NCI-H146 (cell line): ENCODE measurements around the gene NSF.

Source experiments
- DNase-seq: peaks from one replicate; lab custom pipeline; 2025; lab: John Stamatoyannopoulos, UW

The NSF gene

DNA sequence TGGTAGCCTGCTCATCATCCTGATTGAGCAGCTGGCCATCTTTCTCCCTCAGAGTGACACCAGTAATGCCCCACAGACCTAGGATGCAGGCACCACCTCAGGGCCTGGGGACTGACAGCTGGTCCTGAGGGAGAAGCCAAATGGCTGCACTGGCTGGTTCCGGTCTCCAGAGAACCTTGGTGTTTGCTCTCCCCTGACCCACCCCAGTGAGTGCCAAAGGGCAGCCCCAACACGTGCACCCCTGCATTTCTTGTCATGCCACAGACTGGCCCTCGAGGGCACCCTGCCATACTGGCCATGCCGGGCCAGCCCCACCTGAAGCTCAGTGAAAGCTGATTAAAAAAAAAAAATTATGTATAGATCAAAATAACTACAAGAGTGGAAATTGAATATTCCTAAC is 127.5 kb downstream of the NSF start:
- no peak for DNase-seq

DNA sequence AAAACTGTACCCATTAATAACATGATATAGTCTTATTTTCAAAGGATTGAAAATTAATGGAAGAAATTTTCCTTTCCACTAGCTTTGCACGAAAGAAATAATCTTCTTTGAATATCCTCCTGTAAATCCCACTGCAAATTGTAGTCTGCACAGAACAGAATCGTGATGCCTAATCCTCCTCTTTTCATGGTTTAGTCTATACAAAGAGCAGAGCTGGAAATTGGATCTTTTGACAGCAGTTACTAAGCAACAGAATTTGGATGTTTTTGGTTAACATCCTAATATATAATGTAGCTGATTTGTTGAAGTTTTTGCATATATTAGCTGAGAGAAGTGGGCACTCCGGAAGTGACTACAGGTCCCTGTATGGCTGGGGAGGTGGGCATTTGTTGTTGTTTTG is 129.4 kb downstream of the NSF start:
- DNase-seq, result no peak

GRCh38 chr17:46720408-46720807 is 129.9 kb downstream of the NSF start:
- no peak for DNase-seq

- no peak for DNase-seq
Measured at GRCh38 chr17:46722662-46723285, 132.3 kb downstream of the NSF start.

DNA sequence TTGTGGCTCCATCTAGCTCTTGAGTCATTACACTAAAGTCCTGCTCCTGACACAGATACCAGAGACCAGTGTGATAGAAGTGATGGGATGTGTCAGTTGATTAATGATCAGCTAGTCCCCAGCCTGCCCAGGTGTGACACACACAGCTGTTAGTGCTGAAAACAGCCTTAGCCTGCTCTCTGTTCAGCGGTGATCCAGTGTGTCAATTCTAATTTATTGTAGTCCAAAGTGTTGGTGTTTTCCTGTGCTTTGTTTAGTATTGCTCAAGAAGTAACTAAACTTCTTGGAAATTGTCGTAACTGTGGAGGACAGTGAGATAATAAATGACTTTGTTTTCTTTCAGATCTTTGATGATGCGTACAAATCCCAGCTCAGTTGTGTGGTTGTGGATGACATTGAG is 135.7 kb downstream of the NSF start:
- DNase-seq, result no peak

DNA sequence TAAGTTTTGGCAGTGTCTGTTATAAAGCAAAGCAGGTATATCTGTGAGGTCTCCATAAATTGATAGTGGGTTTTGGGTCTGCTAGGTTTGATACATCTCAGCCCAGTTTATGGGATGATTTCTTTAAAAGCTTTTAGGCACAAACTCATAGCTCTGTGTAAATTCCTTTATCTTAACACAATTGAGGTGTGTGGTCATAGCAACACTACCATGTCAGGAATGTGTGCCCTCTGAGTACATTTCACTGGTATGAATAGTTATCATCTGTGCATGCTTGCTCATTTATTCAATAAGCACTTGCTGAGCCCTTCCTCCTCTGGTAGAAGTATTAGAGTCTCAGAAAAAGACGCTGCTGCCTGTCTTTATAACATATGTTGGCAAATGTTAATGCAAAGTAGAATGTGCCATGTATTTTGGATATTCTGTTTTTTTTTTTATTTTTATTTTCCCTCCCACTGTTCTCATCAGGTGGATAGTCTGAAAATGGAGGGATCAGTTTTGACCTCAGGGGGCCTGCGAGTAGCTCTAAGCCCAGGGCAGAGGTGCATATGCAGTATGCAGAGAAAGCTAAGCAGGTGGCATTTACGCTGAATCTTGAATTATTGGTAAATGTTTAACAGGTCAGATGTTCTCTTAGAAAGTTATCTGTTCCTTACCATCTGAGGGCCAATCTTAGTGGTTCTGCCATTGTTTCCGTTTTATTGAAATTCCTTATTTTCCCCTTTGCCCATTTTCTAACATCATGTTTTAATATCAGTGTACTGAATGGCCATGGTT is 137.3 kb downstream of the NSF start:
- DNase-seq, result no peak

DNA sequence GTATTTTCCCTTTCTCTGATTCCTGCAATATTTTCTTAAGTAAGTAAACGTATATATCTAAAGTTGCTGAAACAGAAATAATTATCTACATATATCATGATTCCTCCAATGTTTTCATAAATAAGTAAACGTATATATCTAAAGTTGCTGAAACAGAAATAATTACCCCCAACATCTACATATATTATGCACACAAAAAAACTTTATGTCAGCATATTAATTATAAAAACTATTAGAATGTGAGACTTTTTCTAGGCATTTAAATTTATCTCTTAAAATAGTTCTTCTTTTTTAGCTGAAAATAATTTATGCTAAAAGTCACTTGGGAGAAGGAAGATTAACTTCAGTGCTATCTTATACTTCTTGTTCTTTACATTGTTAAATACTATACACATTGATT is 139.6 kb downstream of the NSF start:
- no peak for DNase-seq

DNA sequence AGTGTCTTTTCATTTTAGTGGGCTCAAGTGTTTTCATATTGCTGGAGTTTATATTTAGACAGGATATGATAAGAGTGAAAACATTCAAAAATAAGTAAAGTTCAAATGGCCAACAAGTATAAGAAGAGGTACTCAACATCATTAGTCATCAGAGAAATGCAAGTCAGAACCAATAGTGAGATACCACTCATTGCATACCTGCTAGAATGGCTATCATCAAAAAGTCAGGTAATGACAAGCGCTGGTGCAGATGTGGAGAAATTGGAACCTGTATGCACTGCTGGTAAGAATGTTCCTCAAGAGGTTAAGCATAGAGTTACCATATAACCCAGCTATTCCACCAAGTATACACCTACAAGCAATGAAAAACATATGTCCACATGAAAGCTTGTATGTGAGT is 140.2 kb downstream of the NSF start:
- no peak for DNase-seq

DNA sequence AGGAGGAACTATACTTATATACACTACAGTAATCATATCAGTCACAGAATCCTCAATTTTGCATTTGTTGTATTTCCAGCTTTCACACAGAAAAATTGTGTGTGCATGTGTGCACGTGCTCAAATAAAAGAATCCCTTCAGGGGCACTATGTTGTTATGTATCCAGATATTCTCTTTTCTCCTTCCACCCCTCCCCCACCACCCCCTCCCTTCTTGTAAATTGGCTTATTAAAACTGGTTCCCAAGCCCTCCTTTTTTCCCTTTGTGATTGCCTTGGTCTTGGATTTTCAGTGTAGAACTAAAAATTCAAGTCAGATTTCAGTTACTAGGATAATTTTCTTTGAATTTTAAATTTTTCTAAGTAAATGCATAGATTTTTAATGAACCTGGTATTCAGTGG is 141.7 kb downstream of the NSF start:
- DNase-seq, result no peak

DNA sequence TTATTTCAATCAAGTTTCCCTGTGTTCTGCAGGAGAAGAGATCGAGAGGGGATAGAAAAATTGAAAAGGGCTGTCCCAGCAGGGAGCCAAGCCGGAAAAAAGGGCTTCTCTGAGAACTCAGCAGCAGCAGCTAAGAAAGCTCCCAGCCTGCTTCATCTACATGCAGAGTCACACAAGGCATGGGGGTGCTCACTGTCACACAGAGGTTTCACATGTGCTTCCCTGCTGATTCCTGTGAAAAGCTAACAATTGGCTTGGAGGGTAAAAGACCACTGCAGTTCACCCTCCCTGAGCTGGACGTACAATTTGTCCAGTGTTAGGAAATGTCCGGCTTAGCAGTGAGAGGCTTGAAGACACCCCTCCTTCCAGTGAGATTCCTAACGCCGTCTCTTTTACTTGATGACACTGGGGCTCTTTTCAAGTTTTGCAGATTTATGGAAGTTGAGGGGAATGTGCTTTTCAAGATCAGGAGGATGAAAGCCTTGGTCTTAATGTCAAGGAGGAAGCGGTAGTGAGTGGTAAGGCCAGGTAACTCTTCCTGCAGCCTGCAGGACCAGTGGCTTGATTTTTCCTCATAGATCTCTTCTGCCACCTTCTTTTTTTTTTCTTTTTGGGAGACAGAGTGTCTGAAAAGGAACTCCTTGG is 142.4 kb downstream of the NSF start:
- no peak for DNase-seq

- DNase-seq, result no peak
Measured at GRCh38 chr17:46733837-46734475, 143.5 kb downstream of the NSF start.

- DNase-seq, result no peak
Measured at GRCh38 chr17:46736100-46736499, 145.6 kb downstream of the NSF start.

DNA sequence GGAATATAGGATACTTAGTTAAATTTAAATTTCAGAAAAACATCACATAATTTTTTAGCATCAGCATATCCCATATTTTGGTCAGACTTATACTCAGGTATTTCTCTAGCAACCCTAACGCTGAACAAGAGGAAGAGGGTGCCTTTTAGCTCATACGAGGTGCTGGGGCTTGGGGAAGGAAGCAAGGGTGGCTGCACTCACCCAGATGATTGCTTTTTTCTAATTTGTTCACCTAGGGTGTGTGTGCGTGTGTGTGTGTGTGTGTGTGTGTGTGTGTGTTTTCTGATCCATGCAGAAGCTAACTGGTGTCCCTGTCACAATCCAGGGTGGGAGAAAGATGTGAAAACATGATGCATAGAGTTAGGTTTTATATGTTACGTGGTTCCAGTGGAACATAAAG is 146.9 kb downstream of the NSF start:
- no peak for DNase-seq

GRCh38 chr17:46738544-46738943 is 148.1 kb downstream of the NSF start:
- DNase-seq, result no peak

GRCh38 chr17:46739982-46740381 is 149.5 kb downstream of the NSF start:
- DNase-seq, result no peak

DNA sequence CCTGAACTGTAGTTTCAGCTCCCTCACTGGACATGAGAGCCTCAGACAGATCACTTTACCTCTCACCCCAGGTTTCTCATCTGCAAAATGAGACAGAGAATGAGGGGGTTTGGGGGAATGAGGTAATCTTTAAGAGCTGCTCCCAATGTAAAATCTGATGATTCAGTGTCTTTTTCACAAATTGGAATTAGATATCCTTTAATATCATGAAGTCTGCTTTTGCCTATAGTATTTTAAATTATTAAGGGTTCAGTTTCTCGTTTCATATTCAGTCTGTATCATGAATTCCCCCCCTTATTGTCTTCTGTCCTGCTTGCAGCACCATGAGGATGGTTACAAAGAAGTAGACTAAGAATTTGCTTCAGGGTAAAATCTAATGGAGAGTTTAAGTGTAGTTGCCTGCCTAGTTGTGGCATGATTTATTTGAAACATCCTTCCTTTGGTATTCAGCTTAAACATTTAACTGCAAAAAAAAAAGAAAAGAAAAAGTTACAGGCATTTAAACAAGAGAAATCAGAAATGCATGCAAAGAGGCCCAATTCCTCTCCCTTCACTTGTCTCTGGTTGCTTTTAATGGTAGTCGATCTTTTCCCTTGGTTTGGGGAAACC is 150.8 kb downstream of the NSF start:
- DNase-seq, result no peak

GRCh38 chr17:46742565-46743270 is 152.2 kb downstream of the NSF start:
- DNase-seq, result peak; percentile 21

DNA sequence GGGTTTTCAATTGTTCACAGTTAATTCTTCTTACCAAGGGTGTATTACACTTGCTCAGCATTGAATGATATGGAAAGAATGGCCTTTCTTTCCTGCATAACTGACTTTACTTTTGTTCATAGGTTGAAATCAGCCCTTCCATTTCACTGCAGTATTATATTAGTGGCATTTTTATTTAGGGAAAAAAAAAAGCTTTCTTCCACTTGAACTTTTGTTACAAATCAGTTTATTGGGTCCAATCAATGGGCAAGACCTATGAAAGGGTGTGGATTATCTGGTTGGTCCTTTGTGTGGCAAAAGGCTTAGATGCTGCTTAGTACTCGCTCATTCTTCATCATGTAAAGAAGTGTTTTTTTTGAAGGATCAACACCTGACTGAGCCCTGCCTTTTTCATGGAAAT is 154.0 kb downstream of the NSF start:
- no peak for DNase-seq

DNA sequence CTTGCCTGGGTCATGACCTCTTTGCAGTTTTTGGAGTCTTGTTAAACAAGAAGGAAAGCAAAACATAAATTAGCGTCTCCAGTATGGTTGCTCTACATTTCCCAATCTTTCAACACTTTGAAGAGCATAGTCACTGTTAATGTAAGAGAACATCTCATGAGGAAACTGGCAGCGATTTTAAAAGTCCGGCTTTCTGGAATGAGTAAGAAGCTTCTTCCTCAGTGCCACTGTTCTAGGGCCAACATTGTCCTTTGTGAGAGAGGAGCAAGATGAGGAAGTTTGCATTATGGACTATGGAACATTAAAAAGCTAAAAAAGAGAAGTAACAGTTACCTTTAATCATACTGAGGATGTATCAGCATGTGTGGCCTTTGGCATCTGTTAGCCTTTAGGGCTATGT is 154.9 kb downstream of the NSF start:
- DNase-seq, result no peak

DNA sequence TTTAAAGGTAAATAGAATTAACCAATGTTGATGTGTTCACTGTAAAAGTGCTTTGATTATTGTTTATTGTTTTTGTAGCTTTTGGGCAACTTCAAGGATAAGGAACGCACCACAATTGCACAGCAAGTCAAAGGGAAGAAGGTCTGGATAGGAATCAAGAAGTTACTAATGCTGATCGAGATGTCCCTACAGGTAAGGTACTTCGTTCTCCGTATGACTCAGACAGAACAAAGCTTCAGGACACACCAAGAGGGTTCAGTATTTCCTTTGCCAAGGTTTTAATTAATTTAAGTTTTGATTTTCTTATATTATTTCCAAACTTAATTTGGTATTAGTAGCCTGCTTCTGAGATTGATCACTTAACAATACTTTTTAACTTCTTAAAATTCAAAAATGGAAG is 161.0 kb downstream of the NSF start:
- no peak for DNase-seq

DNA sequence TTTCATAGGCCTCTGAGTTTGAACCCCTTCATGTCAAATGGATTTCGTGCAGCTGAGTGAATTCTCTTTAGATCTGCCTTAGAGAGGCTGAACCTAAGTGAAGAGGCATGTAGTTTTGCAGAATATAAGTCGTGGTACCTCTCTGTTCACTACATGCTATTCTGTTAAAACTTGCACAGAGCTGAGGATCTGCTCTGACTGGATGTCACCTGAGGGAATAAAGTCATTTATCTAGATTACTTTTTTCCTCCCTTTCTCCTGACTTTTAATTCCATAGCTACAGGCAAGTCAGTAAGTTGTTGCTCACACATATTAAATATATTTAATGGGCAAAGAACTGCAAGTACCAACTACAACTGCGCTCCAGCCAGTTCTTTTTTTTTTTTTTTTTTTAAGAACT is 163.3 kb downstream of the NSF start:
- DNase-seq, result no peak
